Kidney (tissue), 14 donors: ENCODE results near the gene JPT2. TPM values are rescaled to one million over a fixed set of nuclear protein-coding genes. Genes with fewer than 3 reads are reported as not detected.

Experiments
- DNase-seq, 5 donors: peaks; one replicate each; pipeline ENCODE4 v3.0.0-alpha.2; 2013 to 2020
- FAIRE-seq: peaks from 2 replicates; lab custom pipeline; 2012; peaks lifted over from hg19 to GRCh38; lab: Jason Lieb, UNC
- H3K27ac ChIP-seq, 2 donors: one replicate each; pipeline ENCODE4 v1.7.0; 2013; ENCODE audit warnings: low read depth in 2 of 2, low read length in 2 of 2, inconsistent platforms in 1 of 2
- H3K27me3 ChIP-seq: one replicate; pipeline ENCODE4 v1.7.1; 2013; ENCODE audit warnings: low read length, inconsistent platforms; ENCODE audit not compliant: control insufficient read depth, insufficient read depth
- H3K36me3 ChIP-seq, 3 donors: one replicate each; pipeline versions ENCODE4 v1.7.0 to v1.7.1; 2013; ENCODE audit warnings: low read length in 3 of 3, control low read depth in 1 of 3, inconsistent platforms in 1 of 3; ENCODE audit not compliant: insufficient read depth in 3 of 3, control insufficient read depth in 2 of 3
- H3K4me1 ChIP-seq, 3 donors: one replicate each; pipeline versions ENCODE4 v1.7.0 to v1.7.1; 2013; ENCODE audit warnings: low read length in 3 of 3, inconsistent platforms in 1 of 3, low read depth in 1 of 3; ENCODE audit not compliant: control insufficient read depth in 2 of 3, insufficient read depth in 2 of 3
- H3K4me3 ChIP-seq, 3 donors: one replicate each; pipeline versions ENCODE4 v1.7.0 to v1.8.1; 2013; ENCODE audit warnings: low read length in 3 of 3, control low read depth in 1 of 3, inconsistent platforms in 1 of 3
- H3K9ac ChIP-seq, 3 donors: one replicate each; pipeline versions ENCODE4 v1.7.0 to v1.7.1; 2013; ENCODE audit warnings: low read length in 3 of 3, control low read depth in 1 of 3, inconsistent platforms in 1 of 3
- H3K9me3 ChIP-seq, 3 donors: one replicate each; pipeline versions ENCODE4 v1.7.0 to v1.7.1; 2013; ENCODE audit warnings: low read length in 3 of 3, control low read depth in 1 of 3, inconsistent platforms in 1 of 3; ENCODE audit not compliant: control insufficient read depth in 2 of 3, insufficient read depth in 1 of 3
- CTCF ChIP-seq: IDR thresholded peaks from 3 replicates; pipeline ENCODE4 v1.5.1; 2012; ENCODE audit warnings: mild to moderate bottlenecking, moderate library complexity, borderline replicate concordance; ENCODE audit not compliant: insufficient read depth; ENCODE audit errors: extremely low read depth
- intact Hi-C: fragments of 100-400 bp; cut with DNase I; formaldehyde crosslinking; loops from one replicate; pipeline ENCODE4 v1.11.1; 2022
- polyA plus RNA-seq: library from polyadenylated mRNA; stranded (reverse); fragments of 350-450 nt; fragmentation: Illumina TruSeq; extraction: RNeasy Lipid Tissue Mini Kit (QIAGEN cat#74804); gene quantifications from one replicate; pipeline ENCODE4 v1.2.3, GENCODE V29; 2014; ENCODE audit warnings: low read depth, low replicate concordance; ENCODE audit not compliant: insufficient read depth
- total RNA-seq: library from RNA; stranded (reverse); fragmentation: NEBNext Ultra II Directional; extraction: Animal tissue kit (Norgen Biotek cat#: 25700); gene quantifications from one replicate; pipeline ENCODE4 v1.2.1, GENCODE V29; 2021
- donor health status: control.
- donor health status: control.
- donor health status: control.
- donor health status: control.
- donor health status: control.
- donor health status: DM: yes; HTN: yes; CAD: no.
- donor health status: Normal renal cell carcinoma (clear cell type).

The JPT2 gene
- total and polyA plus RNA-seq, 2 donors from 2014 or later, result 32.8 to 89.3 TPM

- no peaks in the 10 kb centered on the region for H3K9me3 ChIP-seq
- H3K36me3 ChIP-seq, result peaks cover 2 to 48% (median 39%) of the 10 kb centered on the region in 3 donors
- no peak overlapping the region for H3K4me3 ChIP-seq
- no peaks in the 10 kb centered on the region for H3K27me3 ChIP-seq
- H3K9ac ChIP-seq, result no peak overlapping the region
- H3K4me1 ChIP-seq, result no peaks in the 10 kb centered on the region
- FAIRE-seq, result no peak
- intact Hi-C loops, result no loop called here
- TF ChIP-seq CTCF, result no peak
- no peak overlapping the region for H3K27ac ChIP-seq
- no peak for DNase-seq
These were observed 35.9 kb upstream of the JPT2 start for GRCh38 chr16:1642148-1642547.

GRCh38 chr16:1642753-1643152 lies 35.3 kb upstream of the JPT2 start:
- Histone ChIP-seq H3K27ac (no peak overlapping the region), H3K27me3 (no peaks in the 10 kb centered on the region), H3K9ac (no peak overlapping the region), H3K4me1 (no peaks in the 10 kb centered on the region), H3K9me3 (no peaks in the 10 kb centered on the region), H3K4me3 (no peak overlapping the region), H3K36me3 (peaks cover 2 to 47% (median 37%) of the 10 kb centered on the region in 3 donors)
- intact Hi-C loops, result no loop called here
- no peak for TF ChIP-seq CTCF
- FAIRE-seq (no peak), DNase-seq (no peak)

- Histone ChIP-seq H3K27me3 (no peaks in the 10 kb centered on the region), H3K9ac (no peak overlapping the region), H3K9me3 (no peaks in the 10 kb centered on the region), H3K27ac (no peak overlapping the region), H3K4me3 (no peak overlapping the region), H3K4me1 (no peaks in the 10 kb centered on the region), H3K36me3 (peaks cover 0 to 42% (median 30%) of the 10 kb centered on the region in 3 donors)
- intact Hi-C loops, result no loop called here
- FAIRE-seq, result no peak
- DNase-seq, result no peak
- no peak for TF ChIP-seq CTCF
These were observed 34.6 kb upstream of the JPT2 start for GRCh38 chr16:1643521-1643920.

GRCh38 chr16:1645914-1646525 lies 32.1 kb upstream of the JPT2 start:
- no peak for TF ChIP-seq CTCF
- Histone ChIP-seq H3K4me3 (no peak overlapping the region), H3K36me3 (peaks cover 2 to 33% (median 21%) of the 10 kb centered on the region in 3 donors)

More at GRCh38 chr16:1645914-1646525, 32.1 kb upstream of the JPT2 start:
- no peaks in the 10 kb centered on the region for H3K27me3 ChIP-seq
- no peaks in the 10 kb centered on the region for H3K4me1 ChIP-seq
- intact Hi-C loops, result no loop called here
- no peak overlapping the region for H3K27ac ChIP-seq
- no peaks in the 10 kb centered on the region for H3K9me3 ChIP-seq
- no peak for DNase-seq
- no peak overlapping the region for H3K9ac ChIP-seq
- FAIRE-seq, result no peak
